Activated CD8-positive, alpha-beta memory T cell treated with anti-CD3 and anti-CD28 coated beads, Interleukin-2, amount 50 U/mL, for 48 hours (primary cell): ENCODE measurements around the gene XPNPEP1.

Experiments
- DNase-seq: peaks from one replicate; pipeline ENCODE4 v3.0.0-alpha.2; 2020

The XPNPEP1 gene

DNA sequence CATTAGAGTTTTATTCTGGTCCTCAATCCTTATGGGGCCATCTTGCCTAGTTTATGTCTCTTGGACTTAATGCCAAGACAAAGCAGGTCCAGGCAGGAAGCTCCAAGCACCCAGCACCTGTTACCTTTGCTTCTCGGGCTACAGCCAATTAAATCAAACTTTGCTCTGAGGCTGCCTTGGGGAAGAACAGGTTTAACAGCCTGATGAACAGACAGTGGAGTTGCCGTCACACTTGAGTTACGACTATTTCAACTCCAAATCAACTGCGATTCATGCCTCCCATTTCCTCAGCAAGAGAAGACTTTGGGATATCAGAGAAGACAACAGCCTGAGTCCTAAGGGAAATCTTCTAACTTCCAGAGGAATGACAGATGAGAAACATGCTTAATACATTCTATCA, 62.2 kb downstream of the XPNPEP1 start:
- DNase-seq = no peak

DNA sequence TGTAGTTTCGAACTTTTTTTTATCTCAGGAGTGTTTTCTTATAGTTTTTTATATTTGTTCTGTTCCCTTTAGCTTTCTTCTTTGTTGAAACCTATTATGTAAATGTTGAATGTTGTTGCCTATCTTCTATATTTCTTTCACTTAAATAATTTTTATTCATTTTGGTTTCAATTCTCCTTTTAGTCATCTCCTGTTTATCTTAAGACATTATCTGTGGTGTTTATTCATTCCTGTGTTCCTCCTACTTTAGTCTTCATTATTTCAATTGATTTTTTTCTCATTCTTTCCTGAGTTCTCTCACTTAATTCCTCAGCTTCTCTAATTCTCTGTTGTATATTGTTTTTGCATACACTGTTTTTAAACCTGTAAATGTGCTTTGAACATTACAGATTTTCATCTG, 64.1 kb downstream of the XPNPEP1 start:
- no peak for DNase-seq

DNA sequence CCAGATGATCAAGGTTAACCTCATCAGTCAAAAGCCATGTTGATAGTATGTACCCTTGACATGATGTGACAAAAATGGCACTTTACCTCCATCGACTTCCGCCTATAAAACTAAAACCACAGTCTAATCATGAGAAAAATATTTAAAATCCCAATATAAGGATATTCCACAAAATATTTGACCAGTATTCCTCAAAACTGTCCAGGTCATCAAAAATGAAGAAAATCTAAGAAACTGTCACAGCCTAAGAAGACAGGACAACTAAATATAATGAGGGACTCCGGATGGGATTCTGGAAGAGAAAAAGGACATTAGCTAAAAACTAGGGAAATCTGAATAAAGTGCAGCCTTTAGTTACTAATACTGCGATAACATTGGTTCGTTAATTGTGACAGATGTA, 67.6 kb downstream of the XPNPEP1 start:
- no peak for DNase-seq

DNA sequence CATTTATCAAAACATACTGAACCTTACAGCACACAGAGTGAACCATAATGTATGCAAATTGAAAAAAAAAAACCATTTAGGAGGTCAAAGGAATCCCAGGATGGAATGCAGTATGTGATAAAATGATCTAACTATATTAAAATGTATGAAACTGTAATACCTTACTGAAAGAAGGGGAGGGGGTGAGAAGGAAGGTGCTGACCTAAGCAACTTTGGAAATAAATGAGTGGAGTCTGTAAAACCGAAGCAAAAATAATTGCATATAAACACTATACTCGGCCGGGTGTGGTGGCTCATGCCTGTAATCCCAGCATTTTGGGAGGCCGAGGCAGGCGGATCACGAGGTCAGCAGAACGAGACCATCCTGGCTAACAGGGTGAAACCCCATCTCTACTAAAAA, 69.4 kb downstream of the XPNPEP1 start:
- DNase-seq = no peak

DNA sequence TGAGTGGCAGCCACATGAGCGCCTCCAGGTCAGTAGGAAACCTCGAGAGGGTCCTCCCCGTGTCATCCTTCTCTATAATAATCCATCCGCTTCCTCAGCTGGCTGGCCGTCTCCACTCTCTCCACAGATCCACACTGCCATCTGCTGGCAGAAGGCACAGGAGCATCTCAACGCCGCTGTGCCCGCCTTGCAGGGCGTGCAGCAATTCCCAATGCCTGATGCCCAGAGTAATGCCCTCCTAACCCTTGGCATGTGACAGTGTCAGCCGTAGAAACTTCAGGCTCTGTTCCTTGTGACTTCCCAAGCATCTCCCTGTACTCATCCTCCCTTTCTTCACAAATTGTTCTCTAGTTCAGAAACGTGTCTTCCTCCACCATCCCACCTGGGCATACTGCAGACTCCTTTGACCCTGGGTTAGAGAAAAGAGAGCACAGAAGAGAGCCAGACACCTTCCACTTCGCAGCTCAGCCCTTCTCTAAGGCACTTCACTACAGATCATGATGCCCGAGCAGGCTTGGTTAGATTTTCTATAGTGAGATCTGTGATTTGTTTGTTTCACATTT, 70.8 kb downstream of the XPNPEP1 start:
- DNase-seq = peak; percentile 89

DNA sequence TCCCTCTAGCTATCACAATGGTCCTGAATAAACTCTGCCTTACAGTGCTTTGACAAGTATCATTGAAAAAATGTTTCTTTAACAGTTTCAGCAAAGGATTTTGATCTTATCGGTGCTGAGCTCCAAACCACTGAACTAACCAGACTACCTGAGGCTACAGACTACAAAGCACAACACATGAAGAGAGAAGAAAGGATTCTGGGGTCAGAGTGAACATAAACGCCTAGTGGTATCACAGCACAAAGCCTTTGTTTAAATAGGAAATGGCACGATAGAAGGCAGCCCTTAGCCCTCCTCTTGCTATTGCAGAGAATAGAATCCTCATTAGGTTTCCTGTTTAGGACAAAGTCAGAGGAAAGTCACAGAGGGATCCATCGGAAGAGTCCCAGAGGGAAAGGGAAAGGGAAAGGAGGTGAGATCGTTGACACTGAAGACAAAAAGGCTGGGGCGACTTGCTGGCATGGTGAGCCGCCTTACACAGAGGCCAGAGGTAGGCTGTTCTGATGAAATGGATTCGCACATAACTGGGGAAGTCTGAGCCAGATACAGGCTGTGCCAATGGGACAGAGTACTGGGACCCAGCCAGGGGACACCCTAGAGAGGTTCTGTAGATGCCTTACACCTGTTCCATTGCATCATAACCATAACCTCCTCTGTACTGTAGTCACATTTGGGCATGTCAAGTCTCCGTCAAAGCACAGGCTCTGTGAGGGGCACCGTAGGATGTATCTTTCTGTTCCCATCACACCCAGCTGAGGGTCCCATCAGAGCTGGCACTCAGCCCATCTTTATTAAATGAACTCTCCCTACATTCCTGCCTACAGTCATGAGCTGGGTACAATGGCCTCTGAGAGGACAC, 71.5 kb downstream of the XPNPEP1 start:
- DNase-seq = no peak

DNA sequence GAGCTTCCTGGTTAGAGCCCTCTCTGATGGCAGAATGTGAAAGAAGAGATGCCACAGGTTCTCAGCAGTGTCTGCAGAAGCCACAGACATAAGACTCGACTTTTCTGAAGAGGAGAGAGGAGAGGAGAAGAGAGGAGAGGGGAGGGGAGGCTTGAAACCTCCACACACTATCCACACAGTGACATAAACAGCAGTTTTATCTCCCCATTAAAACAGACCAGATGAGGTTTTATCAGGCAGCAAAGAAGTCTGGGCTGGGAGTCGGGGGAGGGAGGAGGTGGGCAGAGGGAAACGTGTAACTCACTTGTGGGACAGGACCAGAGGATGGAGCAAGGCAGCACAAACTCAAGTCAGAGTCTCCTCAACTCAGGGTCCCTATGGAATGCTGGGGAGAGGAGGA, 76.5 kb downstream of the XPNPEP1 start:
- no peak for DNase-seq

DNA sequence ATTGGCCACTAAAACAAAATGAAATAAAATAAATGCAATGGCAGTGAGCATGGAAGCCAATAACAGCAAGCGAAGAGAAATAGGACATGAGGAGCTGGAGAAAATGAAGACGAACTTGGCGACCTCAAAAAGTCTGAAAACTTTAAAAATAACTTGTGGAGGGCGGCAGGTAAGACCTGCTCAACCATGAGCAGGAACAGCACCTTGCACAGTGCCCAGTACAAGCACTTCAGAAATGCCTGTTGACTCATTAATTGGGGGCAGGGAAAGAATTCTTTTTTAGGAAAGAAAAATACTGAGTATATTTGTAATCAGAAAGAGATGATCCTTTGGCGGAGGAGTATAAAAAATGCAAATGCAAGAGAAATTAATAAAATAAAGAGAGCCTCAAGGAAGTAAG, 78.0 kb downstream of the XPNPEP1 start:
- no peak for DNase-seq

DNA sequence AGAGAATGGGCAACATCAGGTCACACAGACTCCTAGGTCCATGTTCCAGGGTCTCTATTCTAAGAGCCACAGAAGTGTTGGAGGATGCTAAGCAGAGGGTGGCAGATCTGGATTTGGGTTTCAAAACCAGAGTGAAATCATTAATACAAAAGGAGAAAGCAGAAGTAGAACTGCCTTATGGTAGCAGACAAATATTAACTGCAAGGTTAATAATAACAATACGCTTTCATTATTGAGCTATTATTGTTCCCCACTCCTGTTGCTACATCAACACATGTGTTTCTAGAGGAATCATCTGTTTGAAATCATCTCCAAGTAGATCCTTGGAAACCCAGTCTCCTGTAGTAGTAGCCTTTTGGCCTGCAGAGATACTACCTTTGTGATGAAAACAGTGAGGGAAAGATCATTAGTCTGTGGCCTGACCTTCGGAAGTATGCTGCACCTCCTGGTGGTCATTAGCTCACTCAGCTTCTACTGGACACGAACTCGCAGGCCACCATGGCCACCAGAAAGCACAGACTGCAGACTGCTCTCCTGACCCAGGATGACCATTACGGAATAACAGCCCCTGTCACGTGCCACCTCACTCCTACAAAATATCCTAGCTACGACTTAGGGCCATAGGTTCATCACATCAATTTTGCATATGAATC, 84.6 kb downstream of the XPNPEP1 start:
- DNase-seq = no peak

DNA sequence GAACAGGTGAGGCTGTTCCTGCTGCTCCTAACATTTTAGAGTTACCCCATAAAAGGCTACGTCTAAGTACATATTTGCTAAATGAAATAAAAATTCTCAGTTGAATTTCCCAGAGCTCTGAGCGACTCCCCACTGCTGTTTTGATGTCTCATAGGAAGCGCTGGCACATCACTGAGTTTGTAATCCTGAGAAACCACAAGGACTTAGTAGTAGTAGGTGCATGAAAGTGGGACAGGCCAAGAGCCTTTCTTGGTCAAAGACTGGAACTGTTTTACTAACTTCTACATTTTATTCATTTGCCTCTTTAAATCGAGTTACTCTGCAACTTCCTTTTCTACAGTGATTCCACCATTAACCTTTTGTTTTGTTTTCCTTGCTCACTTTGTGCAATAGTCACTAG, 85.9 kb downstream of the XPNPEP1 start:
- DNase-seq = no peak

DNA sequence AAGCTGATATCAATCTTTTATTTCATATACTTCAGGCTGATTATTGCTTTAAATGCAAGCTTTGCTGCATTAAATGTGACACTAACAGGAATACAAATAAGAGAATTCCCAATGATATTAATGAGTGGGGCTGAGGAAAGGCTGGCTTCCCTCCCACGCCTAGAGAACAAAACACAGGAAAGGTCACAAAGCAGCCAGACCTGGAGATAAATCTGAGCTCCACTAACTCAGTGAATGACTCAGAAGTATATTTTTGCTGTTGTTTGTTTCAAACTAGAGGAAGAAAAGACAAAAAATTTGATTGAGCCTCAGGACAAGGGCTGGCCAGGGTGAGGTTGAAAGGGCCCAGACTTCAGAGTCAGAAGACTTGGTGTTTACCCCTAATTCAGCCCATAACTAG, 88.1 kb downstream of the XPNPEP1 start:
- no peak for DNase-seq

DNA sequence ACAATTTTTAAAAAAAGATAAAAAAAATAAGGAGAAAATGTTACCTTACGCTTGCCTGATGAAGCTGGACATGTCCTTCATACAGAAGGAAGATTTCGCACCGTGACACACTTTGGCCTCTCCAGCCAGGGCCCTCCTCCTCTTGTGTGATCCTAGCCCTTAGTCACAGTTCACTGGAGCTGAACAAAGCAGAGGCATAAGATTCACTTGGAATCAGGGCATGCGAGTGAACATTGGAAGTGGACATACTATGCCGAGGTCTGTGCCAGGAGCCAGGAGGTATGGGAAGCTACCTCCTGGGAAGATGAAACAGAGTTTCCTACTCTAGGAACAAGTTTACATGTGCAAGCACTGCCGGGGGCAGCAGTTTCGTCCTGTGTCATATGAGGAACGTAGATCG, 91.5 kb downstream of the XPNPEP1 start:
- no peak for DNase-seq

DNA sequence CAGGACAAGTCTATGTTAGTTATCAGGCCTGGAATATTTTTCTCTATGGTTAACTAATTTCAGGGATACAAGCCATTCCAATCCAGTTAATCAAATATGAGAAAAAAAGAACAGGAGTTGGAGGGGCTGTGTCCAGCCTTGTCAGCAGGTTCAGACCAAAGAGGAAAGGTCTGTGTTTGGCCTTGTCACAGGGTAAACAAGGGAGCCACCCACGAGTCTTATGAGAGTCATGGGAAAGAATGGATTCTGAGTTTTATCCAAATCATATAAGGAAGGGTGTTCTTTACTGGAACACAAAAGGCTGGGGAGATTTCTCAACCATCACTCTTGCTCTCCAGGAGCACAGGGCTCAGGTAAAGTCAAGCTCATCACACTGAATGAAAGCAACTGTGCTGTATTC, 99.1 kb downstream of the XPNPEP1 start:
- no peak for DNase-seq

DNA sequence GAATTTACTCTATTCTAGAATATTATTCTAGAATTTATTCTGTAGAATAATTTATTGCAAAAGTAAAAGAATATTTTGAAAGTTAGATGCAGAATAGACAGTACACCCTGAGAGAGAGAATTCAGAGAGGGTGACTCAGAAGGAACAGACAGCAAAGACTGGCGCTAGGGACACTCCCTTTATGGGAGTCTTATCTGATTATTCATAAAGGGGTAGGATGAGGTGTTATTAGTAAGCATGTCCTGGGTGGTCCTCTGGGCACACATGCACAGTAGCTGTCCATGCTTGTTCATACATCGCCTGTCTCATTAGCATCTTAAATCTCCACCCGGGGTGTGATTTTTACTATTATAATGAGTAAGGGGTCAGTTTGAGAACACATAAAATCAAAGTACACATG, 100.1 kb downstream of the XPNPEP1 start:
- no peak for DNase-seq

DNA sequence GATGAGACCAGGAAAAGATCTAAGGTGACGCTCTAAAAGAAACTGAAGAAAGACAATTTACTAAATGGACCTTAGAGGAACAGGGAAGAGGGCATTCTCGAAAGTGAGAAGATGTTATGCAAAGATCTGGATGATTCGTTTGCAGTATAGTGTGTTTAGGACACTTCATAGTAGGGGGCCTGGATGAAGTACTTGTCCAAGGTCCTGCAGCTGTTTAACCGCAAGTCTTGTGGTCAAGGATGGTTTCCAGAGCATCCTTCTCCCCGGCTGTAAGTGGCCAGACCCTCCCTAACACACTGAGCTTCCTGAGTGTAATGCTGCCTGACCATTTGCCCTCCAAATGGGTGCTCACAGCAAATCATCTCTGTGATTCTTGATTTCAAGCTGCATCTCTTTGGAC, 101.6 kb downstream of the XPNPEP1 start:
- DNase-seq = no peak

DNA sequence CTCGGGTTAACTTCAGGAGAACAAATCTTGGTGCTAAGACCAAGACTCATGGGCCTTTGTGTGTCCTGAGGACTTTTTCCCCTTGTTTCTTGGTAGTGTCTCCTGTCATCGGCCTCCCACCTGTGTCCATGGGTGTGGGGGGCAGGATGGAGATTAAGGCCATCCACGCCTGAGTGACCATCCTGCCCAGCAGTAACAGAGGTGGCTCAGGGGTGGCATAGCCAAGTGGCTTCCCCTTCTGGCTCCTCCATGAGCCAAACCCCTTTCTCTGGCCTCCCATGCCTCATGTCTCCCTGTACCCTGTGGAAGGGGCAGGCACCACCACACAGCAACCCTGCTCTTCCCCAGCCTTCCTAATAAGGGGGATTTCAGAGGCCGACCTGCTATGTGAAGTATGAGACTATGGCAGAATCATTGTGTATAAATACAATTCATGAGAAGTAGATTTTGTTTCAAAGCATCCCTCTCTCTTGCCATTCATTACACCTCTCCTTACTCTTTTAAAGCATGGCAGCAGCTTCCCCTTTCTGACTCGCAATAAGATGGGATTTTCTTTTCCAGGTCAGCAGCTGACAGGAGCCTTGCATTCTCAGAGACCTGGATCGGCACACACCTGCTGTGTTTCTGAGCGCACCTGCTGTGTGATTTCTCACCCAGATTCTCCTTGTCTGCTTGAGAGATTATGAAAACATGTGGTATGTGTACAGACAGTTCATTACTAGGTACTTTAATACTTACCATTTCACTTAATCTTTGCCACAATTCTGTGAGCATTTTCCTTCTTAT, 102.5 kb downstream of the XPNPEP1 start:
- DNase-seq = no peak

DNA sequence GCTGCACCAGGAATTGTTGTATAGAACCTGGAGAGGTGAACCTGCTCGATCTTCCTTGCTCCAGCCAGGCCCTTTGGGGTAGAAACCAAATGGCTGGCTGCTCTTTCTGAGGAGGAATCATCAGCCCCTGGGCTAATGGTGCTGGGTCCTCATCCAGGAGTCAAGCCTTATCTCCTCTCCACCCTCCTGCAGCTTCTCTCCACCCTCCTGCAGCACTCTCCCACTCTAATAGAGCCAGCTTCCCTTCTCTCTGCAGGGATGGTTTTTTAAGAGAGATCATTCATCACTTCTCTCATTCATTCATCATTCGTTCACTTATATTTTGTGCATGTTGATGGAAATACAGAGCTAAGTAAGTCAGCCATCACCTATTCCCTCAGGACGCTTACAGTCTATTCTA, 103.5 kb downstream of the XPNPEP1 start:
- no peak for DNase-seq
